HPDE6-E6E7 (cell line): ENCODE measurements around the gene BCAT1.

Experiments
- DNase-seq: peaks from one replicate; pipeline ENCODE4 v3.0.0; 2011; ENCODE audit warnings: missing footprints; ENCODE audit errors: extremely low spot score

Gene BCAT1, protein sequence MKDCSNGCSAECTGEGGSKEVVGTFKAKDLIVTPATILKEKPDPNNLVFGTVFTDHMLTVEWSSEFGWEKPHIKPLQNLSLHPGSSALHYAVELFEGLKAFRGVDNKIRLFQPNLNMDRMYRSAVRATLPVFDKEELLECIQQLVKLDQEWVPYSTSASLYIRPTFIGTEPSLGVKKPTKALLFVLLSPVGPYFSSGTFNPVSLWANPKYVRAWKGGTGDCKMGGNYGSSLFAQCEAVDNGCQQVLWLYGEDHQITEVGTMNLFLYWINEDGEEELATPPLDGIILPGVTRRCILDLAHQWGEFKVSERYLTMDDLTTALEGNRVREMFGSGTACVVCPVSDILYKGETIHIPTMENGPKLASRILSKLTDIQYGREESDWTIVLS

DNA sequence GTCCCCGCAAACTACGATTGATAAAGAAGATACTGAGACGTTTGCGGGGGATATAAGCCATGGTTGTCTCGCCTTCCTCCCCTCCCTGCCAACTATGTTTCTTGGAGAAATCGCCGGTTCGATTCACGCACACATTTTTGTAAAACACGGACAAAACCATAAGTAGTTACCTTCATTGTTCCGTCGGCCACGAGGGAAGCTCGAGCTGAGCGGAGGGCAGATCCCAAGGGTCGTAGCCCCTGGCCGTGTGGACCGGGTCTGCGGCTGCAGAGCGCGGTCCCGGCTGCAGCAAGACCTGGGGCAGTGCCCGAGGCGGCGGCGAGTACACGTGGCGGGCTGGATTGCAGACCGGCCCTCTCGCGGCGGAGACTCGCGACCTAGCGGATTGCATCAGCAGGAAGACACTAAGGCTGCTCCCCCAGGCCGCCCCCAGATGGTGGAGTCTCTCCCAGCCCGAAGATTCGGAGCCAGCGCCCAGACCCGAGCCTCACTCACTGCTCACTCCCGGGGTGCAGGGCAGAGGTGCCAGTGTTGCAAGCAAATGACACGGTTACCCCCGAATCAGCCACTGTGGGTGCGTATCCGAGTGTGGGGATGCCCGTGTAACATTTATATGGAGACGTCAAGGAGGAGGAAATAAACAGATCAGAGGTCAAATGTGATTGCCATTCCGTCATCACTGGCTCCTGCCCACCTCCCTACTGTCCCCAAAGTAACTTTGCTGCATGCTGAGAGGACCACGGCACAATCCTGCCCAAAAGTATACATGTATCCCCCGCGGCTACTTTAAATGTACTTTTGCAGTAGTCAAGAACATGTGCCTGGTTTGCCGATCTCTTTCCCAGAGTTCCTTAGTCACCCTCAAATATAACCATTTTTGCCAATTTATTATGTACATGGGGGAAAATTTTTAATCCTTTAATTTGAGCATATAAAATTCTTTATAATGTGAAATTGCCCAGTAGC lies at the start of gene BCAT1:
BCAT1 (minus strand) TSS at position 345 of the 966 bp plus-strand sequence; CDS start at position 176, 169 bp downstream.
- DNase-seq: no peak

DNA sequence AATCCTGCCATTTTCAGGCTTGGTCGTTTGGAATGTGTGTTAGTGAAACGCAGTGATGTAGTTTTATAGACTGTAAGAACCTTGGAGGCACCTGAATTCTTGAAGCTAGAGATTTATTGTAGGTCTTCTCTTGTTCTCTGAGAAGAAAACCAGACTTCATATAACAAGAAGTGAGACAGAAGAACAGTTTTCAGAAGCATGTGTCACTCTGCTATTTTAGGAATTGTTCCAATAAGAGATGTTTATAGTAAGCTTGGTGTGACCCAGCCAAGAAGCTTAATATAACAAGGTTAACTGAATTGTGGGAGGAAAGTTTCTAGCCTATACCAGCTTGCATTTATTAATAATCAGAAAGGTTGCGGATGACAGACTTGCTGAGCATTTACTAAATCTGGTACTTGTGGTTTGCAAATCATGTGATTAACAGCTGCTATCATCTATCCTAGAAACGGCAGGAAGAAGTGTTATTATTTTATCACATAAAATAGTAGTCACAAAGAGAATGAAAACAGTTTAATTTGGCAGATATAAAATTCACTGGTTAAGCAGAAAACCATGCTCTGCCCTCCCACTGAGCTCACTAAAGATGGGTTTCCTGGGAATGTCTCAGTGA lies 49.2 kb upstream of the BCAT1 start:
- DNase-seq: no peak

DNA sequence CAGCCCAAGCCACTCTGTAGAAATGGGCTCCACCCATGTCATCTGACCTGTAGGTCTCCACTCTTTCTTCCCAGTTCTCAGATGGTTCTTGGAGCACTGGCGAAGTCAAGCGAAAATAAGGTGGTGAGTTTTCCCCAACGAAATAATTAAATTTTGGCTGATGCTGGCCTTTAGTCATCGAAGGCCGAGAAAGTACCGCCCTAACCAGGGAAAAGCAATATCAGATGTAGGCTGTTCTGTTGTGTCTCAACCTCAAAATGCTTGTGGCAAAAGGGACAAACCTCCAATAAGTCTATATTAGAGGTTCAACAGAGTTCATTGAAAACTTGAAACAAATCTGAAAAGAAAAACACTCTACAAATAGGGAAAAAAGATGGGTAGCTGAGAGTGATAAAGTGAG lies 48.6 kb upstream of the BCAT1 start:
- DNase-seq: no peak

DNA sequence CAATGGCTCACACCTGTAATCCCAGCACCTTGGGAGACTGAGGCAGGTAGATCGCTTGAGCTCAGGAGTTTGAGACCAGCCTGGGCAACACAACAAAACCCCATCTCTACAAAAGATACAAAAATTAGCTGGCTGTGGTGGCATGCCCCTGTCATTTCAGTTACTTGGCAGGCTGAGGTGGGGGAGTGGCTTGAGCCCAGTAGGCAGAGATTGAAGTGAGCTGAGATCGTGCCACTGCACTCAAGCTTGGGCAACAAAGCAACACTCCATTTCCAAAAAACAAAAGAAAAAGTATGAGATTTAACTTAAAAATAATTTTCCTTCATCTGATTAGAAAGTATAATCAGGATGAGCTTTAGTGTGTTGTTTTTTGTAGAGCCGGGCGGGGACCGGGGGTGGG lies 47.9 kb upstream of the BCAT1 start:
- DNase-seq: no peak

DNA sequence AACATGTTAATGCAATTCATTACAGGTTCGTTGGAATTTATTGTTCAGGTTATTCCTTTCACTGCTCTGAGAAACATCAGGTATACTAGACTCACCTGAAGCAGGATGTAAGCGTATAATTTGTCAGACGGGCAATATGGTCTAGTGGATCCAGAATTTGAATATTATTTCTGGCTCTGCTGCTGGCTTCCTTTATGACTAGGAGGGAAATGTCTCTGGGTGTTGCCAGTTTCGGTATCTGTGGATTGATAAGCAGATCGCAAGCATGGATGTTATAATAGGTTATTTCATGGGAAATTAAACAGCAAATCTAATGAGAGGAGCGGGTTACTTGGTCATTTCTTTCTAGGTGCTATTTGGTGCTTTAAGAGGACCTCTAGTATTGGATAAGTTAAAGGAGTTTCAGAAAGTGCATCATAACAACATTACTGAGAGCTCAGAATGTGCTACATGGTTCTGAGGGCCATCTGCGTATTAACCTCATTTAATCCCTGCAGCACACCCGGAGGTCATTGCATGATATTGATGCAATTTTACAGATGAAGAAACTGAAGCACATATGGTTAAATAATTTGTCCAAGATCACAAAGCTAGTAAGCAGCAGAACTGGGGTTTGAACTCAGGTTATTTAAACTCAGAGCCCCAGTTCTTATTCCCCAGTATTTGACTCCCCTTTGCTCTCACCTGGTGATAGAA lies 47.3 kb upstream of the BCAT1 start:
- DNase-seq: no peak

DNA sequence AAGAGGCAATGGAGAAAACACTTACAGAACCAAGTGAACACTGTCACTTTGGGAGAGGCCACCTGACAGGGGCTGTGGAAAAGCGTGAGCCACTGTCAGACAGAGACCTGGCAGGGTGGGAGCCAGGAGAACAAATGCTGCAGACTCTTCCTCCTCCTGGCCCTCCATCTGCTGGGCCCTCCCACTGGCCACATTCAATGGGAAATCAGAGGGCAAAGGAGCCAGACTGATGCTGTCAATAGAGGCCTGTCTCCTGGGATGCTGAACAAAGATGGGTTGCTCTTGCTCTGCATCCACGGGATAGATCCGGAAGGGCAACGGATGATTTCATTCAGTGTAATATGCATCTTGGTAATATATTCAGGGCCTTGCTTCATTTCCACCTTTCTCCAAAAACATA lies 44.9 kb upstream of the BCAT1 start:
- DNase-seq: no peak

DNA sequence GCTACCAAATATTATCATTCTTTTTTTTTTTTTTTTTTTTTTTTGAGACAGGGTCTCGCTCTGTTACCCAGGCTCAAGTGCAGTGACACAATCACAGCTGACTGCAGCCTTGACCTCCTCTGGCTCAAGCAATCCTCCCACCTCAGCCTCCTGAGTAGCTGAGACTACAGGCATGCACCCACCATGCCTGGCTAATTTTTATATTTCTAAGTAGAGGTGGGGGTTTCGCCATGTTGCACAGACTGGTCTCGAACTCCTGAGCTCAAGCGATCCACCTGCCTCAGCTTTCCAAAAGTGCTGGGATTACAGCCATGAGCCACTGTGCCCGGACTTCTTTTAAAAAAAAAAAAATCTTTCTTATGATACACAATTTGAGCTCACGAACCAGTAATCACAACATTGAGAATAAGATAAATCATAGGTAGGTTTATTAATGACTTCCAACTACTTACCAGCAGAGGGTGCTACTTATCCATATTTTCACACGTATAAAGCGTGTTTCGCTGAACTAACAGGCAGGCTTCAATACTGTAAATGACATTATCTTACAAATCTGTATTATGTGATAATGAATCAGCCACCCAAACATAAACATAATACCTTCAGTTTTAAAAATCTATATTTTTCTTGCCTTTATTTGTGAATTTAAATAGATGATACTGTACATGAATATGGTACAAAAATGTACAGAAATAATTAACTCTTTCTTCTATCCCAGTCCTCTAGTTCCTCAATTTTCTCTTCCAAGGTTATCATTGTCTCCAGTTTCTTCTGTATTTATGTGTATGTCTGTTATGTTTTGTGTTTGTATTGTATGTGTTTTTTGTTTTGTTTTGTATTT lies 42.5 kb upstream of the BCAT1 start:
- peak; percentile 45 for DNase-seq

DNA sequence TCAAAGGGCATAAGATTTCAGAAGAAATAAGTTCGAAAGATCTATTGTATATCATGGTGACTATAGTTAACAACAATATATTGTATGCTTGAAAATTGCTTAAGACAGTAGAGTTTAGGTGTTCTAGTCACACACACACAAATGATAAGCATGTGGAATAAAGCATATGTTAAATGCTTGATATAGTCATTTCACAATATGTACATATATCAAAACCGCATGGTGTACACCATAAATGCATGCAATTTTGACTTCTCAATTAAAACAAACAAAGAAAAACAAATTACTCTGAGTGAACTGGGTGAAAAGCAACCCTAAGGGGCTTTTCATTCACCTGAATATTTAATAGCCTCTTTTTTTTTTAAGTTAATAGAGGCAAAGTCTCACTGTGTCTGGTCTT lies 40.3 kb upstream of the BCAT1 start:
- no peak for DNase-seq

DNA sequence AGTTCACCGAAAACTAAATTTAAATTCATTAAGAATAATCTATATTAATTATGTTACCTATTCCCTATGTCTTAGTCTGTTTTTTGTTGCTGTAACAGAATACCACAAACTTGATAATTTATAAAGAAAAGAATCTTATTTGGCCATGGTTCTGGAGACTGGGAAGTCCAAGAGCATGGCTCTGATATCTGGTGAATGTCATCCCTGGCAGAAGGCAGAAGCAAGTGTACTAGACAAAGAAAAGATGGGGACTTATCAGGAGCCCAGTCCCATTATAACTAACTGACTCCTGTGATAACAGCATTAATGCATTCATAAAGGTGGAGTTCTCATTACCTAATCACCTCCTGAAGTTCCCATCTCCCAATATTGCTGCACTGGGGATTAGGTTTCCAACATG lies 33.3 kb upstream of the BCAT1 start:
- no peak for DNase-seq

DNA sequence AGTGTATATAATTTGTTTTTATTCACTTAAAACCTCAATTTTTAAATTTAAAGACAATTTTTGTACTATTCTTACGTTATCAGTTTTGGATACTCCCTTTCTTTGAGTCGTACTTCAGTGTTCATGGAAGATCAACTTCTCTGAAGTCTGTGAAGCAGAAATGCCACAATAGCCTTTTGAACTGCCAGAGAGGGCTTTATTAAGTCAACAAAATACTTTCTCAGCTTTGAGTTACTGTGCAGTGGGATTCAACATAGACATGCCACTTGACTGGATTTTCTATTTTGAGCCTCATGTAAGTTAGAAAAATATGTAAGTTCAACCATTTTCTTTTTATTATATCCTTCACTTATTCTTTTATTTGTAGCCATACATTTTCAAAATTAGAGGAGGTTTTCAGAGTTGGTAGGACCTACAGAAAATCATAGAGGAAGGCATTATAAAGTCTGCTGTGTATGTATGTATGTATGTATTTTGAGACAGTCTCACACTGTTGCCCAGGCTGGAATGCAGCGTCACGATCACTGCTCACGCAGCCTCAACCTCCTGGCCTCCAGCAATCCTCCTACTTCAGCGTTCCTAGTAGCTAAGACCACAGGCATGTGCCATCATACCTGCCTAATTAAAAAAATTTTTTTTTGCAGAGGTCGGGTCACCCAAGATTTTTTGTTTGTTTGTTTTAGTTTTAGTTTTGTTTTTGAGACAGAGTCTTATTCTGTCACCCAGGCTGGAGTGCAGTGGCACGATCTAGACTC lies 31.3 kb upstream of the BCAT1 start:
- no peak for DNase-seq

DNA sequence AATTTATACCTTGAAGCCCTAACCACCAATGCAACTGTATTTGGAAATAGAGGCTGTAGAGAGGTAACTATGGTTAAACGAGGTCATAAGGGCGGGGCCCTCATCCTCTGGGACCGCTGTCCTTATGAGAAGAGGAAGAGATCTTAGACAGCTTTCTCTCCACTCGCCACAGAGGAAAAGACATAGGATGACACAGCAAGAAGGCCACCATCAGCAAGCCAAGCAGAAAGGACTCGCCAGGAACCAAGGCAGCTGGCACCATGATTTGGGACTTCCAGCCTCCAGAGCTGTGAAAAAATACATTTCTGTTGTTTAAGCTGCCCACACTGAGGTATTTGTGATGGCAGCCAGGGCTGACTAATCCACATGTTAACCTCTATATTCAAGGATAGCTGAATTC lies 30.4 kb upstream of the BCAT1 start:
- no peak for DNase-seq

DNA sequence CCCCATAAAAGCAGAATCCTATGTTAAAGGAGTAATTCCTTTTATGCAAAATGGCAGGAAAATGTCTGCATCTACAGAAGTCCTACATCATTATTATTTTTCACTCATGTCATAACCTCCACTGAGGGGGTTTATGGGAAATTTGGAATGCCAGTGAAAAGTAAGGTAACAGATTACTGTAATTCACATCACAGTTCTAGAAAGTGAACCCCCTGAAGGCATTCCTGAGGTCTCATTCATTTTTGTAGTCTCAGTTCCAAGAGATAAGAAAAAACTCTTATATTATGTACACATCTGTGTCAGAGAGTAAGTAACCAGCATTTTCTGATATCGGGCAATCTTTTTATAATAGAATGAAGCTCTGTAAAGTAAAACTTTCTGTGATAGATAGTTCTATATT lies 28.8 kb upstream of the BCAT1 start:
- DNase-seq: no peak

DNA sequence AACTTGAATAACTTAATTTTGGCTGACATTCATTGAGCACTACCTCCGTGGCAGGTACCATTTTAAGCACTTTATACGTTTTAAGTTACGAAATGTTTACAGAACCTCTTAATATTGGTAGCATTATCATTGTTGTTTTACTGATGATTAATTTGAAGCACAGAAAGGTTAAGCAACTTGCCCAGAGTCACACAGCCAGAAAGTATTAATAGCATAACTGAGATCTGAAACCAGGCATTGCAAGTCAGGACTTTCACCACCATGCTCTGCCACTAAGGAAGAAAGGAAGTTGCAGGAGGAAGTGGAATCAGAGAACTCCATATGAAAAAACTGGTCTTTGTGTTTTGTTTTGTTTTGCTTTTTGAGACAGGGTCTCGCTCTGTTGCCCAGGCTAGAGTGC lies 28.2 kb upstream of the BCAT1 start:
- DNase-seq: no peak

DNA sequence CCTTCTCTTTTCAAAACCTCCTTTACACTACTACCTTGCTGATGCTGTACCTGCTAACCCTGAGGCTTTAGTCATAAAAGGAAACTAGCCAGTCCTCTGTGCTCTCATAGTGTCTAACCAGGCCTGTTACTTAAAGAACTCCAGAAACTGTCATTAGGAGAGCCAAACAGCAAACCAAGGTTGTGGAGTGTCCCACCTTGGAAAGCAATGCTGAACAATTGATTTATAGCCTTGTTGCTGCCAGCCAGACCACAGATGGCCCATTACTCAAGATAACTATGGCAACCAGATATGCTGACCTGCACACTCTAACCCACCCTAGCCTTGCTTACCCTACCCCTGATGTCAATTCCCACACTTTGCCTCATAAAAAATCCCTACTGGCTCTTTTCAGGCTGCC lies 26.5 kb upstream of the BCAT1 start:
- DNase-seq: no peak

DNA sequence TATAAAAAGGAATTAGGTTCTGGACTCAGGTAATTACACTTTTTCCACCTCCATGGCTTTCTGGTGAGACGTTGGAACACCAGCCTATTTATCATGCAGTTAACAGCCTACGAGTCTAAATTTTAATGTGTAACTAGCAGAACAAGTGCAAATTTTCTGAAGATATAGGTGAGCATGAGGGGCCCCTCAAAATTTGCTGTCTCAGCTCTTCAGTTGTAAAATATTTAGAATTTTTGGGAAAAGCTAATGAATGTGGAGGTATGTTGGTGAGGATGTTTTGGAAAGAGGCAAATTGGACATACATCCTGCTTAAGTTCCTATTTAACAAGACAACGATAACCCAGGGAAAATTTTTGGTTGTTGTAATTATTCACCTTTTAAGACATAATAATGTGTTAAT lies 25.3 kb upstream of the BCAT1 start:
- DNase-seq: no peak

DNA sequence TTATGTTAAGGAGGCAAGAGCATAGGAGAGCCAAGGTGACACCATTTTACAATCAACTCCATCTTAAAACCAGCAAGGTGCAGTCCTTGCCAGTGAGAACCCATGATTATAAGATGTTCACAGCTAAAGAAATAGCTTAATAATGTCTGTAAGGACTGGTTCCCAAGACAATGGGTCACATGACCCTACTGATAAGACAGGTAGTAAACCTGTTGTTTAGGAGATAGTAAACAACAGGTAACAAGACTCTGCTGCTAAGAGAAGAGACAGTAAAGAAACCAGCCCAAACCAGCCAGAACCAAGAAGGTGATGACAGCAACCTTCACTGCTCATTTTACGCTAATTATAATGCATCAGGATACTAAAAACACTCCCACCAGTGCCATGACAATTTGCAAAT lies 23.2 kb upstream of the BCAT1 start:
- DNase-seq: no peak

DNA sequence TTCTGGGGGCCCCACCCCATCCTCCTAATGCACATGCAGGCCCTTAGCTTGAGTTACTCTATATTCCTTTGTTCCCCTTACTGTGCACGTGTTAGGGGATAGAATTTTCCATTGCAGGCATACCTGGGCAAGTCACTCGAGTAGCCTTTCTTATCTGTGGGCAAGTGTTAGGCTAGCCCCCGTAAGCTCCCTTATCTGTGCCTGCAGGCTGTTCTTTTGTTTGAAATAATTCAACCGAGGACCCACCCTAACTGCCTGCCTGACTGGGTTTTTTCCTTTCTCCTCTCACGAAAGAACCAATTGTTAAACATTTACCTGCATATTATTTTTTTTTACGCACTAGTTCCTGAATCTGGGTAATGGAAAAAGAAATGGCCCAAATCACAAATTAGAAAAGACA lies 21.3 kb upstream of the BCAT1 start:
- DNase-seq: no peak

DNA sequence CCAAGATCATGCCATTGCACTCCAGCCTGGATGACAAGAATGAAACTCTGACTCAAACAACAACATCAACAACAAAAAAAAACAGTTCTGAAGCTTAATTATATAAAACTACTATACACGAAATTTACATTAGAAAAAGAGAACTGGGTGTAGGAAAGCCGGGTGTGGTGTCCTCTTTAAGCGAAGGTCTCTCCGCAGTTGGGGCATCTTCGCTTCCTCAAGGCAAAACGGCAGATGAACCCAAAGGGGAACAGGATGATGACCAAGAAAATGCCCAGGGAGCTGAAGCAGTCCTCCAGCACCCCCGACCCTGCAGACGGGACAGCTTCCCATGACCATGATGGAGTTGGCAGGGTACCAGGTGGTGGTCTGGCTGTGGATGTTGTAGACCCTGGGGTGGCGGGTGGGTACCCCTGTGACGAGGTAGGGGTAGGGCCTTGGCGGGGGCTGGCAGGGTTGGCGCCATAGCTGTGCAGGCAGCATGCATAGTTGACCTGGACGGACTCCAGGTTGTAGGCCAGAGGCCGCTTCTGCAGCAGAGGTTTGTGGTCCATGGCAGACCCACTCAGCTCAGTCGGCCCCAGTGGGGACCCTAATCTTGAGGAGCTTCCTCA lies 18.2 kb upstream of the BCAT1 start:
- DNase-seq: no peak

DNA sequence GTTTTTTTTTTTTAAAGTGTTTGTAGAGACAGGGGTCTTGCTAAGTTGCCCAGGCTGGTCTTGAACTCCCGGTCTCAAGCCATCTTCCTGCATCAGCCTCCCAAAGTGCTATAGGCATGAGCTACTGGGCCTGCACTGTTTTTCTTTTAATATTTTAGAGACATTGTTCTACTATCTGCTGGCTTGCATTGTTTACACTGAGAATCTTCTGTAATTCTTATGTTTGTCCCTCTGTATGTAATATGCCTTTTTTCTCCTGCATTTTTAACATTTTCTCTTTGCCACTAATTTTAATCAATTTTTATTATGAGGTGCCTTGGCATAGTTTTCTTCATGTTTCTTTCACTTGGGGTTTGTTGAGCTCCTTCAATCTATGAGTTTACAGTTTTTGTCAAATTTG lies 15.4 kb upstream of the BCAT1 start:
- no peak for DNase-seq
